ENCODE measurements around the gene APLF. TPM values are rescaled to one million over a fixed set of nuclear protein-coding genes. Genes with fewer than 3 reads are reported as not detected.

The APLF gene
- total RNA-seq, 1 donor from 2014 or later = 11.8 TPM

- DNase-seq (ENCODE audit: low spot score in 2 of 2) (no peak), FAIRE-seq (no peak)
These were observed 160.2 kb downstream of the APLF start for GRCh38 chr2:68627615-68628014.

Other genes starting within 250 kb of the APLF start
- gene PPP3R1, start 215.1 kb upstream of the APLF start, total RNA-seq = 59.9 TPM
- gene CNRIP1, start 147.6 kb upstream of the APLF start, total RNA-seq = 73.8 TPM
- gene PLEK, start 102.3 kb upstream of the APLF start, total RNA-seq = 1.6 TPM
- 0.82 TPM for gene FBXO48, start 291 bp upstream of the APLF start, total RNA-seq
- 0.82 TPM for gene PROKR1, start 176.0 kb downstream of the APLF start, total RNA-seq

All from frontal cortex (tissue), 4 donors.